Astrocyte of the spinal cord (primary cell): Measurements from ENCODE around the gene HNRNPL.
"Not testable (repeated sequence)": the region's sequence is repeated elsewhere in the genome, so short reads cannot be mapped to it uniquely, and the experiment has no call there.

Source experiments
- DNase-seq: peaks from one replicate; pipeline ENCODE4 v3.0.0; 2011; ENCODE audit warnings: low read depth, low spot score
- H3K4me3 ChIP-seq: 2 replicates; pipeline ENCODE4 v1.5.1; 2011; ENCODE audit warnings: low read depth, mild to moderate bottlenecking, low read length, moderate library complexity
- in situ Hi-C: cut with HindIII; loops from 2 replicates; pipeline ENCODE4 v1.10.0; 2017; ENCODE audit warnings: low sequenced_read_pairs
- TF ChIP-seq, protein P1 (sequence below): IDR thresholded peaks from 2 replicates; pipeline ENCODE4 v1.5.1; 2012; ENCODE audit warnings: low read depth, mild to moderate bottlenecking, low read length, inconsistent platforms

HNRNPL gene

DNA sequence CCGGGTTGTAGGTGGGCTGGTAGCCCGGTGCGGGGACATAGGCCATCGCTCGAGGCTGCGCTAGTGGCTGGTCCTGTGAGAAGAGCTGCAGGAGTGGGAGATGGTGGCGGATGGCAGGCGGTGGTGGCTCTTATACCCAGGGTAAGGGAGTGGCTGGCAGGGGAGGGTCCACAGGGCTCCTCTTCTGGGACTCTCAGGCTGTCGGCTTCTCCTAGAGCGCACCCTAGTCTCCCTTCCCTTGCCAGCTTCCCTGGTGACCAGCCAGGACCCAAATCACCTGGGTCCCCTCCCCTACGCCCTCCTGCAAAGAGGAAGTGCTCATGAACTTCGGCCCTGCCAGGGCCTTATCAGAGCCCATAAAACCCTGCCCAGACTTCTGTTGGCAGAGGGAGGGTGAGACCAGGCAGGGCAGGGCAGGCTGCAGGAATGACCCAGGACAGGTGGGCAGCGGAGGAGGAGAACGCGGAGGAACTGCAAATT, 36.9 kb downstream of the HNRNPL start, which contains the start of gene LGALS4:
Gene LGALS4 (minus strand): TSS at position 105 of the 480 bp plus-strand sequence. CDS start 59 bp downstream, at position 46.
- DNase-seq = no peak
- in situ Hi-C loops = no loop called here
- H3K4me3 ChIP-seq = no peak within 1 kb of the TSS
- TF ChIP-seq, protein P1, sequence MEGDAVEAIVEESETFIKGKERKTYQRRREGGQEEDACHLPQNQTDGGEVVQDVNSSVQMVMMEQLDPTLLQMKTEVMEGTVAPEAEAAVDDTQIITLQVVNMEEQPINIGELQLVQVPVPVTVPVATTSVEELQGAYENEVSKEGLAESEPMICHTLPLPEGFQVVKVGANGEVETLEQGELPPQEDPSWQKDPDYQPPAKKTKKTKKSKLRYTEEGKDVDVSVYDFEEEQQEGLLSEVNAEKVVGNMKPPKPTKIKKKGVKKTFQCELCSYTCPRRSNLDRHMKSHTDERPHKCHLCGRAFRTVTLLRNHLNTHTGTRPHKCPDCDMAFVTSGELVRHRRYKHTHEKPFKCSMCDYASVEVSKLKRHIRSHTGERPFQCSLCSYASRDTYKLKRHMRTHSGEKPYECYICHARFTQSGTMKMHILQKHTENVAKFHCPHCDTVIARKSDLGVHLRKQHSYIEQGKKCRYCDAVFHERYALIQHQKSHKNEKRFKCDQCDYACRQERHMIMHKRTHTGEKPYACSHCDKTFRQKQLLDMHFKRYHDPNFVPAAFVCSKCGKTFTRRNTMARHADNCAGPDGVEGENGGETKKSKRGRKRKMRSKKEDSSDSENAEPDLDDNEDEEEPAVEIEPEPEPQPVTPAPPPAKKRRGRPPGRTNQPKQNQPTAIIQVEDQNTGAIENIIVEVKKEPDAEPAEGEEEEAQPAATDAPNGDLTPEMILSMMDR = no peak

DNA sequence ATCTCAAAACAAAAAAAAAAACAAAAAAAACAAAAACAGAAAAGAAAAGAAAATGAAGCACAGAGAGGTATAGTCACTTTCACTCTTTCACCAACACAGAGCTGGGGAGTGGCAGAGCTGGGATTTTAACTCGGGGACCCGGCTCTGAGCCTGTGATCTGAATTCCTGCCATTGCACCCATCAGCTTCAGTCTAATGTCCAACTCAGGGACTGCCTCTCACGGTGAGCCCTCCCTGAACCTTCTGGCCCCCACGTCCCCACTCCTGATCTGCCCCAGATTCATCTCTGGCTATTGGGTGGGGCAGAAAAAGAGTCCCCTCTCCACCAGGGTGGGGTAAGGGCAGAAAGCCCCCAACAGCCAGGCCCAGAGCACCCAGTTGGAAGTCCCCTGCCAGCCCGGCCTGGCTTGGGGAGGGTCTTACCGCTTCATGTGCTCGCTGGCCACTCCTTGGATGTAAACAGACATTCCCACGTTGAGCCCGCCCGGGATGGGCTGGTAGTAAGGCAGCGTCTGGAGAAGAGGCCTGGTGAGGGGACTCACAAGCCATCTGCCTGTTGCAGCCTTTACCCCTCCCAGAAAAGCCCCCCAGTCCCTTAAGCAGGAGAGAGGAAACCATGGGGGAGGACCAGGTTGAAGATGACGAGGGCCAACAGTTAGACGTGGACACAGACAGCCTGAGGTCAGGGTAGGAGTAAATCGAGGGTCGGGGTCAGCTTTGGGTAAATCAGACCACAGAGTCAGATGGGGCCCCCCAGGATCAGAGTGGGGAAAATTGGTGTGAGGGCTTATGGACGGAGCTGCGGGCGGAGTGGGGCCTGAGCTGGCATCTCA, 37.6 kb downstream of the HNRNPL start:
- TF ChIP-seq, protein P1 = no peak
- H3K4me3 ChIP-seq = no peak overlapping the region
- in situ Hi-C loops = no loop called here
- no peak for DNase-seq

DNA sequence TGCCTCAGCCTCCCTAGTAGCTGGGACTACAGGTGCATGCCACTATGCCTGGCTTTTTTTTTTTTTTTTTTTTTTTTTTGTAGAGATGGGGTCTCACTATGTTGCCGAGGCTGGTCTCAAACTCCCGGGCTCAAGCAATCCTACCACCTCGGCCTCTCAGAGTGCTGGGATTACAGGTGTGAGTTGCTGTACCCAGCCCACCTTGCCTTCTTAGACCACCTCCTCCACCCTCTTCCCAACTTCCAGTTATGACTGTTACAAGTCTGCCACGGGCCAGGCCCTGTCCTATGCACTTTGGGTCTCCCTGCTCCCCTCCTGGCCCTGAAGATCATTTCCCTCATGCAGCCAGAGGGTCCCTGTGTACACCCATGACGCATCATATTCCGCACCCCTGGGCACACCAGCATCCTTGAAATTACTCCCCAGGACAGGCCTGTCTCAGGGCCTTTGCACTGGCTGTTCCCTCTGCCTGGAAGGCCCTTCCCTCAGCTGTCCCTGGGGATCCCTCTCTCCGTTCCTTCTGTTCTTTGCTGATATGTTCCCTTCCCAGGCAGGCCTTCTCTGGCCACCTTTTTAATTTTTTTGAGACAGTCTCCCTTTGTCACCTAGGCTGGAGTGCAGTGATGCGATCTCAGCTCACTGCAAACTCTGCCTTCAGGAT, 40.1 kb downstream of the HNRNPL start:
- H3K4me3 ChIP-seq = no peak overlapping the region
- in situ Hi-C loops = no loop called here
- TF ChIP-seq, protein P1 = no peak
- no peak for DNase-seq

DNA sequence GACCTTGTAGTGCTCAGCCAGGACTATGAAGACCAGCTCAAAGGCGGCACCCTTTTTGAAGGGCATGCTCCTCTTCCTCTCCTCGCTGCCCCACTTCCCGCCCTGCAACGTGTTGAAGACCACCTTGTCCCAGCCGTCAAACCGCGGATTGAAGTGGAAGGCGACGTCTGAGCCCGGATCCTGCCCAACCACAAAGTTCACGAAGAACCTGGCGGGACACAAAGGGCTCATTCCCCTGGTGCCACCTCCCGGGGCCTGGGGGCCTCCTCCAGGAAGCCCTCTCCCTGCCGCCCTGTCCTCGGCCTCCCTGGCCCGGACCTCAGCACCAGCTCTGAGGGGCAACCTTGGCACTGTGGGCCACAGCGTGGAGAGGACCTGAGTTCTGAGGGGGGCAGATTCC, 41.0 kb downstream of the HNRNPL start:
- TF ChIP-seq, protein P1 = no peak
- in situ Hi-C loops = no loop called here
- DNase-seq = no peak
- no peak overlapping the region for H3K4me3 ChIP-seq

DNA sequence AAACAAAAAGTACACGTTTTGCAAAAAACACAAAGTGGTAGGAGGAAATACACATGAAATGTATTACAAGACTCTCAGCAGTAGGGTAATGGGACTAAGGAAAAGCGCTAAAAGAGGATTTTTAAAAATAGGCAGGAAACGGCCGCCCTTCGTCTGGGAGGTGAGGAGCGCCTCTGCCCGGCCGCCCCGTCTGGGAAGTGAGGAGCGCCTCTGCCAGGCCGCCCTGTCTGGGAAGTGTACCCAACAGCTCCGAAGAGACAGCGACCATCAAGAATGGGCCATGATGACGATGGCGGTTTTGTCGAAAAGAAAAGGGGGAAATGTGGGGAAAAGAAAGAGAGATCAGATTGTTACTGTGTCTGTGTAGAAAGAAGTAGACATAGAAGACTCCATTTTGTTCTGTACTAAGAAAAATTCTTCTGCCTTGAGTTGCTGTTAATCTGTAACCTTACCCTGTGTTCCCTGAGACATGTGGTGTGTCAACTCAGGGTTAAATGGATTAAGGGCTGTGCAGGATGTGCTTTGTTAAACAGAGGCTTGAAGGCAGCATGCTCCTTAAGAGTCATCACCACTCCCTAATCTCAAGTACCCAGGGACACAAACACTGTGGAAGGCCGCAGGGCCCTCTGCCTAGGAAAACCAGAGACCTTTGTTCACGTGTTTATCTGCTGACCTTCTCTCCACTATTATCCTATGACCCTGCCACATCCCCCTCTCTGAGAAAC, 42.2 kb downstream of the HNRNPL start:
- in situ Hi-C loops, H3K4me3 ChIP-seq: not testable (repeated sequence)

DNA sequence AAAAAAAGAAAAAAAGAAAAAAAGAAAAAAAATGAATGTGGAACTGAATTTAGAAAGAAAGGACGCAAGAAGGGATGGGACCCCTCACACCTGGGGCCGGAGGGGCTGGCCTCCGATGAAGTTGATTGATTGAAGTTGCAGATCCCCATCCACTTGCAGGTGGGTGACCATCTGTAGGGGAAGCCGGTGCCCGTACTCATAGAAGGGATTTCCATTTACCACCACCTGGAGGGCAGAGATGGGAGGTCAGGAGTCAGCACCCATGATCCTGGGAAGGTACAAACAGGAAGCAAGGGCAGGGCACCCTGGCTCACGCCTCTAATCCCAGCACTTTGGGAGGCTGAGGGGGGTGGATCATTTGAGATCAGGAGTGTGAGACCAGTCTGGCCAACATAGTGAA, 43.4 kb downstream of the HNRNPL start:
- no peak overlapping the region for H3K4me3 ChIP-seq
- DNase-seq = no peak
- in situ Hi-C loops = no loop called here
- TF ChIP-seq, protein P1 = no peak

More for the DNA sequence above, 42.2 kb downstream of the HNRNPL start:
- not testable (repeated sequence) for DNase-seq
